Activated CD8-positive, alpha-beta memory T cell treated with anti-CD3 and anti-CD28 coated beads, Interleukin-2, amount 50 U/mL, for 24 hours (primary cell): Measurements from ENCODE around the gene PAPPA.

Experiments
- DNase-seq: peaks from one replicate; pipeline ENCODE4 v3.0.0-alpha.2; 2020; ENCODE audit errors: extremely low read depth

The PAPPA gene

GRCh38 chr9:116152941-116153764 is 438 bp upstream of the PAPPA start:
- no peak for DNase-seq

GRCh38 chr9:116154334-116154975 is 864 bp downstream of the PAPPA start:
- DNase-seq, result no peak

- no peak for DNase-seq
Observed at GRCh38 chr9:116154976-116155697, 1.5 kb downstream of the PAPPA start.

- DNase-seq, result no peak
Observed at GRCh38 chr9:116155698-116156039, 2.1 kb downstream of the PAPPA start.

- DNase-seq, result no peak
Observed at GRCh38 chr9:116156621-116157314, 3.2 kb downstream of the PAPPA start.

GRCh38 chr9:116157436-116158138 is 4.0 kb downstream of the PAPPA start:
- DNase-seq, result no peak

- DNase-seq, result no peak
Observed at GRCh38 chr9:116160676-116161571, 7.3 kb downstream of the PAPPA start.

GRCh38 chr9:116162241-116162781 is 8.7 kb downstream of the PAPPA start:
- DNase-seq, result no peak

- DNase-seq, result no peak
Observed at GRCh38 chr9:116163293-116164055, 9.9 kb downstream of the PAPPA start.

GRCh38 chr9:116165912-116166311 is 12.3 kb downstream of the PAPPA start:
- no peak for DNase-seq

GRCh38 chr9:116166713-116167112 is 13.1 kb downstream of the PAPPA start:
- DNase-seq, result no peak

- DNase-seq, result no peak
Observed at GRCh38 chr9:116168231-116168630, 14.6 kb downstream of the PAPPA start.

GRCh38 chr9:116172216-116172615 is 18.6 kb downstream of the PAPPA start:
- DNase-seq, result no peak

GRCh38 chr9:116174347-116174746 is 20.8 kb downstream of the PAPPA start:
- DNase-seq, result no peak

GRCh38 chr9:116175614-116176013 is 22.0 kb downstream of the PAPPA start:
- no peak for DNase-seq

- DNase-seq, result no peak
Observed at GRCh38 chr9:116178481-116179211, 25.1 kb downstream of the PAPPA start.

- DNase-seq, result no peak
Observed at GRCh38 chr9:116179568-116179967, 26.0 kb downstream of the PAPPA start.

GRCh38 chr9:116181853-116182610 is 28.4 kb downstream of the PAPPA start:
- no peak for DNase-seq
